VCaP (cell line): ENCODE results near the gene DNAH14.
"Not testable (repeated sequence)": the region's sequence is repeated elsewhere in the genome, so short reads cannot be mapped to it uniquely, and the experiment has no call there.

Source experiments
- H3K27ac ChIP-seq: fragments of 450-650 bp; 2 replicates; pipeline ENCODE4 v1.5.1; 2017
- TF ChIP-seq, protein P1 (sequence below): fragments of 450-650 bp; conservative IDR thresholded peaks from 2 replicates; pipeline ENCODE4 v1.5.1; 2017; ENCODE audit warnings: mild to moderate bottlenecking, moderate library complexity

DNAH14 gene

DNA sequence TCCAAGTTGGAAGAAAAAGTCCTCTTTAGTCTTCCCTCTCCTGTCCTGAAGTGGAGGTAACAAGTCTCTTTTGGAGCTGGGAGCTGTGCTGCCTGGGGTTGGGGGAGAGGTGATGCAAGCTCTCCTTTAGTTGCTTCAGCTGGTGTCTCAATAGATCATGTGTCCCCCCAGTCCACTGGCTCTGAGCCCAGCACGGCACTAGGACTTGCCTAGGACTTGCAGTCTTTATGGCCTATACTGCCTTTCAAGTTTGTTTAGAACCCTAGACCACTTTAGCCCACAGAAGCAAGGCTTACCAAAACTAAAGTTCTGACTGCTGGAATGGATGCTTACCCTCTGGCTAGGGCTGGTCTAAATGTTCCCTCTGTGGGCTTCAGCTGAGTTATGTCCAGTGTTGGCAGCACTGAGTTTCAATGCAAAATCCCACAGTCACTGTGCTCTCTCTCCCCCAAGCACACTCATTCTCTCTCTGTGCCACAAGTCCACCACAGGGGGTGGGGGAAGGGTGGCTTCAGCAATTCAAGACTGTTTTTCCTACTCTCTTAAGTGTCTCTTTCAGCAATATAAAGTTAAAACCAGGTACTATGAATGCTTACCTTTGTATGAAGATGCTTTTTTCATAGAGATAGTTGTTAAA lies 185.0 kb downstream of the DNAH14 start:
- H3K27ac ChIP-seq, result no peak overlapping the region
- TF ChIP-seq, protein P1, sequence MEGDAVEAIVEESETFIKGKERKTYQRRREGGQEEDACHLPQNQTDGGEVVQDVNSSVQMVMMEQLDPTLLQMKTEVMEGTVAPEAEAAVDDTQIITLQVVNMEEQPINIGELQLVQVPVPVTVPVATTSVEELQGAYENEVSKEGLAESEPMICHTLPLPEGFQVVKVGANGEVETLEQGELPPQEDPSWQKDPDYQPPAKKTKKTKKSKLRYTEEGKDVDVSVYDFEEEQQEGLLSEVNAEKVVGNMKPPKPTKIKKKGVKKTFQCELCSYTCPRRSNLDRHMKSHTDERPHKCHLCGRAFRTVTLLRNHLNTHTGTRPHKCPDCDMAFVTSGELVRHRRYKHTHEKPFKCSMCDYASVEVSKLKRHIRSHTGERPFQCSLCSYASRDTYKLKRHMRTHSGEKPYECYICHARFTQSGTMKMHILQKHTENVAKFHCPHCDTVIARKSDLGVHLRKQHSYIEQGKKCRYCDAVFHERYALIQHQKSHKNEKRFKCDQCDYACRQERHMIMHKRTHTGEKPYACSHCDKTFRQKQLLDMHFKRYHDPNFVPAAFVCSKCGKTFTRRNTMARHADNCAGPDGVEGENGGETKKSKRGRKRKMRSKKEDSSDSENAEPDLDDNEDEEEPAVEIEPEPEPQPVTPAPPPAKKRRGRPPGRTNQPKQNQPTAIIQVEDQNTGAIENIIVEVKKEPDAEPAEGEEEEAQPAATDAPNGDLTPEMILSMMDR, result no peak

GRCh38 chr1:225119307-225119706 lies 189.8 kb downstream of the DNAH14 start:
- TF ChIP-seq, protein P1, result no peak
- H3K27ac ChIP-seq, result no peak overlapping the region

- TF ChIP-seq, protein P1, result no peak
- no peak overlapping the region for H3K27ac ChIP-seq
Observed at GRCh38 chr1:225121095-225121494, 191.6 kb downstream of the DNAH14 start.

DNA sequence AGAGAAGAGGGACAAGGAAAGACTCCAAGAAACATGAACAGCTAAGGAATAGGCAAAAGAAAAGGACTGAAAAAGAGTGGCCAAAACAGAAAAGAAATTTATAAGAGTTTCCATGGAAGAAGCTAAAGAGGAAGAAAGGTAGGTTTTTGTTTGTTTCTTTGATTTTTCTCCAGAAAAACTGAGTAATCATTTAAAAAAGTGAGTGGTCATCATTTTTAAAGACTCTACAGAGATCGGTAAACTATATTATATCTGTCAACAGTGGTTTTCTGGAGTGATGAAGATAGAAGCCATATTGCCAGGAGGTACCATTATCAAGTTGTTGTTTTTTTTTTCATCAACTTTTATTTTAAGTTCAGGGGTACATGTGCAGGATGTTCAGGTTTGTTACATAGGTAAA lies 202.4 kb downstream of the DNAH14 start:
- H3K27ac ChIP-seq, result no peak overlapping the region
- TF ChIP-seq, protein P1, result no peak

DNA sequence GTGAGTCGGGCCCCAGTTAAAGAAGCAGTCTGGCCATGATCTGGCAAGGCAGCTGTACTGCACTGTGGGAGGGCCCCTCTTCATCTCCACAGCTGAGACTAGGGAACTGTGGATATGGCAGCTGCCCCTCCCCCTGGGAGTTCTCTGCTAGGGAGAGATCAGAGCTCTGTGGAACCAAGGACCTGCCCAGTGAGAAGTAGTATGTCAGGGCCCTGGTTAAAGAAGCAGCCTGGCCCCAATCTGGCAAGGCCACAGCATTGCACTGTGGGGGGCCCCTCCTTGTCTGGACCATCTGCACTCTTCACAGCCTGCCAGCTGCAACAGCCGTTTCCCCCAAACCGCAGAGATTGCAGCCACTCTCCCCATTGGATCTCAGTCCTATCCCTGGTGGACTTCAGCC lies 208.5 kb downstream of the DNAH14 start:
- TF ChIP-seq, protein P1, result no peak
- H3K27ac ChIP-seq, result no peak overlapping the region

DNA sequence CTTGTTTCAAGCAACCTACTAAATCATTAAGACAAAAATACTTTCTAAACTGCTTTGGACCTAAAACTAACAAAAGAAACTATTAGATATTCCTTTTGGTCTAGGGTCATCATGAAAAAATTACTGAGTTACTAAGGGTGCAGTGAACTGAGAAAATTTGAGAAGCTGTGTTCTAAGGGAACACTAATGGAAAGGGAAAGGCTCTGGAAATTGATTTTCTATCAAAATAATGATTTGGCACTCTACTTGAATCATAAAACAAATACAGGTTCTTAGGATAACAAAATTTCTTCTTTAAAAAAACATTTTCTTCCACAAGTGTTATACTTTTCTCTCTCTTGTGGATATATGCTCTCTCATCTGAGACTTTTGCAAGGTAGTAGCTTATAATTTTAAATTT lies 213.5 kb downstream of the DNAH14 start:
- no peak overlapping the region for H3K27ac ChIP-seq
- TF ChIP-seq, protein P1, result no peak

- TF ChIP-seq, protein P1, result no peak
Observed at GRCh38 chr1:225146478-225146877, 217.0 kb downstream of the DNAH14 start.

GRCh38 chr1:225147791-225148190 lies 218.3 kb downstream of the DNAH14 start:
- not testable (repeated sequence) for H3K27ac ChIP-seq

More at GRCh38 chr1:225146478-225146877, 217.0 kb downstream of the DNAH14 start:
- no peak overlapping the region for H3K27ac ChIP-seq
